Measurements from ENCODE around the gene S100A1.
A peak's percentile ranks its signal among the peaks of the same experiment; 100 is the strongest.

Gene S100A1

DNA sequence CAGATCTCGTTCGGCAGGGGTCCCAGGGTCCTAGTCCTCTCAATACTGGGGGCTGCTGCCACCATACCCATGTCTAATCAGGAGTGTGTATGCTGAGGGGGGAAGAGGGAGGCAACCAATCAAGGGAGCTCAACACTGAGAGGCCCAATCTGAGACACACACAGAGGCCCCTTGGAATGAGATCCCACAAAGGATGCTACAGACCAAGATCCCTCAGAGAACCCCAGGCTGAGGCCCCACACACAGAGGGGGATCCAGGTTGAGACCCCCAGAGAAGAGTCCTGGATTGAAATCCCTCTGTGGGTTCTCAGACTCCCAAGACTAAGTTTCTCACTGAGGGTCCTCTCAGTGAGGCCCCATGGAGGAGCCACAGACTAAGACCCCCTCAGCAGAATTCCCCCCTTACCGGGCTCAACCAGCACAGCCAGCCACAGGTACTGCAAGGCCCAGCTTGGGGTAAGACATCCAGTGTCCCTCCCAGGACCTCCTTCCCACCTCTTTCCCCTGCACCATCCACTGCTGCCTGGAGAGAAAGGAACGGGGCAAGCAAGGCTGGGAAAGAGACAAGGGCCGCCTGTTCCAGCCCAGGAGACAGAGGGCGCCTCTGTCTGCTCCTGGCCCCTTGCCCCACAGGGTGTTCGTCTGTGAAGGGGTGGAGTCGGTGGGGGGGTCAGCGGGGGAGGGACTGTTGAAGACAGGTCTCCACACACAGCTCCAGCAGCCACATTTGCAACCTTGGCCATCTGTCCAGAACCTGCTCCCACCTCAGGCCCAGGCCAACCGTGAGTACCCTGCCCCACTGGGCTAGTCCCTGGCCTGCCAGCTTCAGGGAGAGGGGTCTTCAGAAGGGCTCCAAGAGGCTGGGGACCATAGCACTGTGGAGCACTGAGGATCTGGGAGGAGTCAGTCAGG is at the start of gene S100A1:
S100A1 (plus strand) TSS at position 720 of the 912 bp plus-strand sequence. CDS start 2,088 bp downstream, outside the sequence.
- TF ChIP-seq, protein P1, sequence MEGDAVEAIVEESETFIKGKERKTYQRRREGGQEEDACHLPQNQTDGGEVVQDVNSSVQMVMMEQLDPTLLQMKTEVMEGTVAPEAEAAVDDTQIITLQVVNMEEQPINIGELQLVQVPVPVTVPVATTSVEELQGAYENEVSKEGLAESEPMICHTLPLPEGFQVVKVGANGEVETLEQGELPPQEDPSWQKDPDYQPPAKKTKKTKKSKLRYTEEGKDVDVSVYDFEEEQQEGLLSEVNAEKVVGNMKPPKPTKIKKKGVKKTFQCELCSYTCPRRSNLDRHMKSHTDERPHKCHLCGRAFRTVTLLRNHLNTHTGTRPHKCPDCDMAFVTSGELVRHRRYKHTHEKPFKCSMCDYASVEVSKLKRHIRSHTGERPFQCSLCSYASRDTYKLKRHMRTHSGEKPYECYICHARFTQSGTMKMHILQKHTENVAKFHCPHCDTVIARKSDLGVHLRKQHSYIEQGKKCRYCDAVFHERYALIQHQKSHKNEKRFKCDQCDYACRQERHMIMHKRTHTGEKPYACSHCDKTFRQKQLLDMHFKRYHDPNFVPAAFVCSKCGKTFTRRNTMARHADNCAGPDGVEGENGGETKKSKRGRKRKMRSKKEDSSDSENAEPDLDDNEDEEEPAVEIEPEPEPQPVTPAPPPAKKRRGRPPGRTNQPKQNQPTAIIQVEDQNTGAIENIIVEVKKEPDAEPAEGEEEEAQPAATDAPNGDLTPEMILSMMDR (IDR thresholded peaks at IDR 0.05): peak; percentile 12; the same call in 1 of the 2 replicates

DNA sequence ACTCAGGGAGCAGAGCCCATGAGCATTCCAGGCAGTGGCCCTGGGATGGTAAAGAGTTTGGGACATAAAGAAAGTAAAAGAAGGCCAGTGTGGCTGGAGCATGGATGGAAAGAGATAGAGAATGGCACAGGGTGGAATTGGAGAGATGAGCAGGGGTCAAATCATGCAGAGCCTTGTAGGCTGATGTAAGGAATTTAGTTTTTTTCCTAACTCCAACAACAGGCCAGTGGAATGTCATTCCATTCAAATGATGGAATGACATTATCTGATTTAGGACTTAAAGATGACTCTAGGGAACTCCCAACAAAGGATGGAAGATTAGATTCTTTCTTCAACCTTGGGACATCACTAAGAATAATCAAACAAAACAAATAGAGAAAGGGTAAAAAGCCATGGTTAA is 49.7 kb upstream of the S100A1 start:
- TF ChIP-seq, protein P1 (IDR thresholded peaks at IDR 0.05): no peak

DNA sequence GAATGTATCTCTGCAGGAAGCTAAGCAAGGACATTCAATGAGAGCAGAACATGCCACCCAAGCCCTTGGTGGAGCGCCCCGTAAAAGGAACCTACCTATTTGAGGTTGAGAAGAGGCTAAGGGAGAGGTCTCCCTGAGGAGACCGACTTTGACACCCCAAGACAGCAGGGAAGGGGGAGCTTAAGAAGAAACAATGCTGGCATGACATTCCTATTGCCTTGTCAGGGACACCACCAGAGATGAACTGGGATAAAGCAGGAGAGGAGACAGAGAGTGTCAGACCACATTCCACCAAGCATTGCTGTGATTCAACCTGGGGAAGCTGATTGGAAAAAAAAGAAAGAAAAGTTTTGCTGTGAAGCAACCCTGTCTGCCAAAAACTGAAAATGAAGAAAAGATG is 49.3 kb upstream of the S100A1 start:
- TF ChIP-seq, protein P1 (IDR thresholded peaks at IDR 0.05): no peak

DNA sequence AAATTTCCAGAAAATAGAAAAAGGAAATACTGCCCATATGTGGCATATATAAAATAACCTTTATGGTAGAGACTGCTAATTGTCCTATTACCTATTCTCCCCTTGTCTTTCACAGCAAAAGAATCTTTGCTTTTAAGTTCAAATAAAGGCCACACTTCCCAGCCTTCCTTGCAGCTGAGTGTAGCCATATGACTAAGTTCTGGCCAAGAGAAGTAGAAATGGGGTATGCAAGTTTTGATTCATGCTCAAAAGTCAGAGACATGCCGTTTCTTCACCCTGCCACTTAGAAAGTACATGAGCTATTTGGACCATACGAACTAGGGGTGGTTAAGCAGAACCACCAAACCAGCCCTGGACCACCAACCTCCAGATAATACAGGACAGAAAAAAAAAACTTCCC is 44.3 kb upstream of the S100A1 start:
- TF ChIP-seq, protein P1 (IDR thresholded peaks at IDR 0.05): no peak

DNA sequence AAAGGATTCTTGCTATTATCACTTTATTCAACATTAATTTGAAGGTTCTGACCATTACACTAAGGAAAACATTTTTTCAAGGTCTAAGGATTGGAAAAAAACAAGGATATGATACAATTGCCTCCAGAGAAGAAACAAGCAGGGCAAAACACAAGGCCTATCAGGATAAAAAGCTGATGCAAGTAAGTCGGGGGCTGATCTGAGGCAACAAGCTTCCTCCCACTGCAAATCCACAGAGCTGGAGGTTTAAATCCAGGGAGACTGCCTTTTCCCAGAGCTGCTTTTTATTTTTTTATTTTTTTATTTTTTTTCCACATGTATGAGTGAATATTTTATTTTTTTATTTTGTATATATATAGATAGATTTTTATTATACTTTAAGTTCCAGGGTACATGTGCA is 43.2 kb upstream of the S100A1 start:
- TF ChIP-seq, protein P1 (IDR thresholded peaks at IDR 0.05): no peak

DNA sequence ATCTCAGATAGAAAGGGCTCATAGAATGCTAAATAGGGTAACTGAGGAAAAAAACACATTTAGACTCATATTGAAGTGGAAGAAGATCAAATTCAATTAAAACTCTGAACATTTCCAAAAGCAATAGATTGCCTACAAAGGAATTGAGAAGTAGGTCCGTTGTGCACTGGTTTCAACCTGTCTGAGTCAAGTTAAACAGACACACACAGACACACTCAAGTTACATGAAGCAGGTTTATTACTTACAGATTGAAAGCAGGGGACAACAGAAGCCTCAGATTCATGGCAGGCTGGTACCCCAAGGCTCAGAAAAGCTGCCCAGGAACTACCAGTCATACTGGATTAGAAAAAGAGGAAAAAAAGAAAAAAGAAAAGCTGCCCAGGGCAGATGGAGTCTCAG is 41.9 kb upstream of the S100A1 start:
- TF ChIP-seq, protein P1 (IDR thresholded peaks at IDR 0.05): no peak

DNA sequence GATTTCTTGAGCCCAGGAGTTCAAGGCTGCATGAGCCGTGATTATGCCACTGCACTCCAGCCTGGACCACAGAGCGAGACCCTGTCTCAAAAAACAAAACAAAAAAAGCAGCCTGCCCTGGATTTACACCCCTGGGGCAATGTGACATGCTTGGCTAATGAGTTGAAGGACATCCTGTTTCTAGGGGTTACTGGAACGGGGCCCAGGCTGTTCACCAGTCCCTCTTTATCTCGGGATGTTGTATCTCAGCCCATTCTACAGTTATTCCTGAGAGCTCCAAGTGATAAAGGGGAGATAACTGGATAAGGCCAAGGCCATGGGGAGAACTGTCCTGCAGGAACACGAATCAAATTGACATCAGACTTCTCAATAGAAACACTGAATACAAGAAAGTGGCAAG is 40.9 kb upstream of the S100A1 start:
- TF ChIP-seq, protein P1 (IDR thresholded peaks at IDR 0.05): no peak
